Suppressor macrophage (primary cell): ENCODE data around the gene NAMPT.
A peak's percentile ranks its signal among the peaks of the same experiment; 100 is the strongest.
"Not testable (repeated sequence)": the region's sequence is repeated elsewhere in the genome, so short reads cannot be mapped to it uniquely, and the experiment has no call there.

Experiments
- DNase-seq, 4 experiments: peaks; one replicate each; pipeline ENCODE4 v3.0.0-alpha.2; 2020 to 2022

The NAMPT gene

GRCh38 chr7:106298631-106299030, 13.8 kb upstream of the NAMPT start:
- not testable (repeated sequence) for DNase-seq

- DNase-seq = not testable (repeated sequence)
Observed at GRCh38 chr7:106298155-106298554, 13.4 kb upstream of the NAMPT start.

- no peak for DNase-seq
Observed at GRCh38 chr7:106294334-106294733, 9.6 kb upstream of the NAMPT start.

- DNase-seq = no peak
Observed at GRCh38 chr7:106291247-106291646, 6.5 kb upstream of the NAMPT start.

GRCh38 chr7:106290319-106290718, 5.5 kb upstream of the NAMPT start:
- DNase-seq = no peak

GRCh38 chr7:106289848-106290247, 5.1 kb upstream of the NAMPT start:
- DNase-seq = peak in 2 of 4 experiments; percentile 40 to 43

- no peak for DNase-seq
Observed at GRCh38 chr7:106288263-106288662, 3.5 kb upstream of the NAMPT start.

- no peak for DNase-seq
Observed at GRCh38 chr7:106287786-106288185, 3.0 kb upstream of the NAMPT start.

- DNase-seq = peak in 3 of 4 experiments; percentile 42 to 65 (median 52)
Observed at GRCh38 chr7:106285855-106286492, 1.2 kb upstream of the NAMPT start.

GRCh38 chr7:106285051-106285854, 470 bp upstream of the NAMPT start:
- peak; percentile 99 to 100 (median 99) for DNase-seq

- DNase-seq = peak; percentile 69 to 78 (median 74)
Observed at GRCh38 chr7:106283831-106284713, 711 bp downstream of the NAMPT start.

GRCh38 chr7:106283501-106283830, 1.3 kb downstream of the NAMPT start:
- DNase-seq = no peak

GRCh38 chr7:106282852-106283251, 1.9 kb downstream of the NAMPT start:
- DNase-seq = no peak

- peak in 3 of 4 experiments; percentile 49 to 67 (median 65) for DNase-seq
Observed at GRCh38 chr7:106282390-106282789, 2.4 kb downstream of the NAMPT start.

- DNase-seq = peak in 2 of 4 experiments; percentile 32 to 41
Observed at GRCh38 chr7:106281585-106282318, 3.0 kb downstream of the NAMPT start.

- DNase-seq = peak in 1 of 4 experiments; percentile 20
Observed at GRCh38 chr7:106281127-106281526, 3.7 kb downstream of the NAMPT start.

- DNase-seq = peak in 1 of 4 experiments; percentile 29
Observed at GRCh38 chr7:106279425-106280197, 5.2 kb downstream of the NAMPT start.

- DNase-seq = no peak
Observed at GRCh38 chr7:106278695-106279094, 6.1 kb downstream of the NAMPT start.

GRCh38 chr7:106277976-106278375, 6.8 kb downstream of the NAMPT start:
- DNase-seq = peak in 1 of 4 experiments; percentile 3

GRCh38 chr7:106276513-106276912, 8.3 kb downstream of the NAMPT start:
- no peak for DNase-seq

- DNase-seq = peak in 1 of 4 experiments; percentile 38
Observed at GRCh38 chr7:106273009-106273668, 11.6 kb downstream of the NAMPT start.
